ENCODE results near the gene THSD4.

THSD4 gene

GRCh38 chr15:71678191-71678590, 562.9 kb downstream of the THSD4 start:
- no peak for TF ChIP-seq CTCF (IDR thresholded peaks at IDR 0.05)

- no peak for TF ChIP-seq CTCF (IDR thresholded peaks at IDR 0.05)
These were observed 563.3 kb downstream of the THSD4 start for GRCh38 chr15:71678605-71679004.

- TF ChIP-seq CTCF (IDR thresholded peaks at IDR 0.05) = no peak
These were observed 564.0 kb downstream of the THSD4 start for GRCh38 chr15:71679223-71679792.

GRCh38 chr15:71679793-71680353, 564.6 kb downstream of the THSD4 start:
- no peak for TF ChIP-seq CTCF (IDR thresholded peaks at IDR 0.05)

GRCh38 chr15:71682001-71682400, 566.7 kb downstream of the THSD4 start:
- TF ChIP-seq CTCF (IDR thresholded peaks at IDR 0.05) = no peak

- no peak for TF ChIP-seq CTCF (IDR thresholded peaks at IDR 0.05)
These were observed 568.4 kb downstream of the THSD4 start for GRCh38 chr15:71683411-71684274.

GRCh38 chr15:71685420-71685993, 570.2 kb downstream of the THSD4 start:
- no peak for TF ChIP-seq CTCF (IDR thresholded peaks at IDR 0.05)

Data from LNCAP (cell line).